ENCODE results near the gene PMPCB.

DNA sequence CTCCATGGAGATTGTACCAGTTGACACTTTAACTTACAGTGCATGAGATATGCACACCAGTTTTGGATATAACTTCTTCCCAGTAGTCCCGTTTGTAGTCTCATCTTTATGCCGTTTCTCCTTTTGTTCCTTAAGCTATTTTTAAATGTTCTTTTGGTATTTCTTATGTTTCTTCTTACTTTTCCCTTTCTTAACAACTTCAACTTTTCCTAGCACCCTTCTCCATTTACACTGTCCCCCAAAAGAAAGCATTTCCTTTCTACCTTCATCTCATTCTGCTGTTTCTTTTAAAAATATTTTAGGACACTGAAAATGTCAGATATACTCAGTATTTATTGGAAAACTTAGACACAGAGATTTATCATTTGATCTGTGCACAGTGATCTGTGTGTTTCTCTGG is 51.7 kb downstream of the PMPCB start:
- TF ChIP-seq, protein P1, sequence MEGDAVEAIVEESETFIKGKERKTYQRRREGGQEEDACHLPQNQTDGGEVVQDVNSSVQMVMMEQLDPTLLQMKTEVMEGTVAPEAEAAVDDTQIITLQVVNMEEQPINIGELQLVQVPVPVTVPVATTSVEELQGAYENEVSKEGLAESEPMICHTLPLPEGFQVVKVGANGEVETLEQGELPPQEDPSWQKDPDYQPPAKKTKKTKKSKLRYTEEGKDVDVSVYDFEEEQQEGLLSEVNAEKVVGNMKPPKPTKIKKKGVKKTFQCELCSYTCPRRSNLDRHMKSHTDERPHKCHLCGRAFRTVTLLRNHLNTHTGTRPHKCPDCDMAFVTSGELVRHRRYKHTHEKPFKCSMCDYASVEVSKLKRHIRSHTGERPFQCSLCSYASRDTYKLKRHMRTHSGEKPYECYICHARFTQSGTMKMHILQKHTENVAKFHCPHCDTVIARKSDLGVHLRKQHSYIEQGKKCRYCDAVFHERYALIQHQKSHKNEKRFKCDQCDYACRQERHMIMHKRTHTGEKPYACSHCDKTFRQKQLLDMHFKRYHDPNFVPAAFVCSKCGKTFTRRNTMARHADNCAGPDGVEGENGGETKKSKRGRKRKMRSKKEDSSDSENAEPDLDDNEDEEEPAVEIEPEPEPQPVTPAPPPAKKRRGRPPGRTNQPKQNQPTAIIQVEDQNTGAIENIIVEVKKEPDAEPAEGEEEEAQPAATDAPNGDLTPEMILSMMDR (IDR thresholded peaks at IDR 0.05; ENCODE audit: borderline replicate concordance, extremely low read depth, low read length, poor library complexity, severe bottlenecking), result no peak
- no peak for TF ChIP-seq EZH2 (IDR thresholded peaks at IDR 0.05; ENCODE audit: borderline replicate concordance, low read depth, low read length, severe bottlenecking)

All from DND-41 (cell line).